SHP77 treated with DMSO at 0.1 percent for 48 hours (cell line): ENCODE measurements around the gene PDE4B.

Experiments
- DNase-seq: peaks from one replicate; lab custom pipeline; 2025; lab: John Stamatoyannopoulos, UW

The PDE4B gene

GRCh38 chr1:66265268-66265667 is 472.6 kb downstream of the PDE4B start:
- DNase-seq, result no peak

GRCh38 chr1:66265796-66266195 is 473.1 kb downstream of the PDE4B start:
- DNase-seq, result no peak

GRCh38 chr1:66266350-66266749 is 473.7 kb downstream of the PDE4B start:
- peak; percentile 25 for DNase-seq

- DNase-seq, result no peak
These were observed 474.1 kb downstream of the PDE4B start for GRCh38 chr1:66266756-66267155.

GRCh38 chr1:66267201-66267940 is 474.7 kb downstream of the PDE4B start:
- DNase-seq, result no peak

- no peak for DNase-seq
These were observed 476.5 kb downstream of the PDE4B start for GRCh38 chr1:66269222-66269621.

- DNase-seq, result peak; percentile 29
These were observed 477.6 kb downstream of the PDE4B start for GRCh38 chr1:66270119-66270812.

- DNase-seq, result peak; percentile 98
These were observed 478.7 kb downstream of the PDE4B start for GRCh38 chr1:66271216-66271903.

GRCh38 chr1:66271904-66272254 is 479.2 kb downstream of the PDE4B start:
- peak; percentile 45 for DNase-seq

GRCh38 chr1:66273656-66274055 is 481.0 kb downstream of the PDE4B start:
- no peak for DNase-seq

GRCh38 chr1:66274634-66275033 is 481.9 kb downstream of the PDE4B start:
- no peak for DNase-seq

- no peak for DNase-seq
These were observed 482.4 kb downstream of the PDE4B start for GRCh38 chr1:66275083-66275482.

GRCh38 chr1:66275601-66276023 is 482.9 kb downstream of the PDE4B start:
- no peak for DNase-seq

GRCh38 chr1:66276218-66276617 is 483.5 kb downstream of the PDE4B start:
- DNase-seq, result no peak

GRCh38 chr1:66278260-66279021 is 485.7 kb downstream of the PDE4B start:
- DNase-seq, result peak; percentile 18

- DNase-seq, result no peak
These were observed 489.1 kb downstream of the PDE4B start for GRCh38 chr1:66281808-66282207.

- DNase-seq, result no peak
These were observed 489.7 kb downstream of the PDE4B start for GRCh38 chr1:66282343-66282852.

GRCh38 chr1:66282891-66283621 is 490.4 kb downstream of the PDE4B start:
- DNase-seq, result no peak

GRCh38 chr1:66283622-66284041 is 490.9 kb downstream of the PDE4B start:
- DNase-seq, result no peak

GRCh38 chr1:66284746-66285145 is 492.1 kb downstream of the PDE4B start:
- DNase-seq, result no peak

GRCh38 chr1:66285618-66286270 is 493.0 kb downstream of the PDE4B start:
- DNase-seq, result no peak
